Colon (tissue), 2 donors: Measurements from ENCODE around the gene ADSS1.
"Not testable (repeated sequence)": the region's sequence is repeated elsewhere in the genome, so short reads cannot be mapped to it uniquely, and the experiment has no call there.

Source experiments
- FAIRE-seq: peaks from 2 replicates; lab custom pipeline; 2012; peaks lifted over from hg19 to GRCh38; lab: Jason Lieb, UNC
- donor health status: control.
- donor health status: control.

ADSS1 gene

GRCh38 chr14:104717646-104718045 is 6.4 kb upstream of the ADSS1 start:
- FAIRE-seq, result no peak

- FAIRE-seq, result no peak
Measured at GRCh38 chr14:104718147-104718546, 5.9 kb upstream of the ADSS1 start.

- FAIRE-seq, result no peak
Measured at GRCh38 chr14:104718871-104719270, 5.2 kb upstream of the ADSS1 start.

- FAIRE-seq, result no peak
Measured at GRCh38 chr14:104719343-104719742, 4.7 kb upstream of the ADSS1 start.

GRCh38 chr14:104721505-104722431 is 2.3 kb upstream of the ADSS1 start:
- no peak for FAIRE-seq

- FAIRE-seq, result no peak
Measured at GRCh38 chr14:104722938-104723650, 935 bp upstream of the ADSS1 start.

GRCh38 chr14:104724407-104724980 is 465 bp downstream of the ADSS1 start:
- FAIRE-seq, result no peak

- no peak for FAIRE-seq
Measured at GRCh38 chr14:104724981-104725771, 1.1 kb downstream of the ADSS1 start.

- FAIRE-seq, result no peak
Measured at GRCh38 chr14:104725772-104726548, 1.9 kb downstream of the ADSS1 start.

GRCh38 chr14:104726600-104727451 is 2.8 kb downstream of the ADSS1 start:
- no peak for FAIRE-seq

GRCh38 chr14:104728631-104729030 is 4.6 kb downstream of the ADSS1 start:
- no peak for FAIRE-seq

- not testable (repeated sequence) for FAIRE-seq
Measured at GRCh38 chr14:104729176-104729834, 5.3 kb downstream of the ADSS1 start.

GRCh38 chr14:104729835-104730181 is 5.8 kb downstream of the ADSS1 start:
- FAIRE-seq, result no peak

- FAIRE-seq, result no peak
Measured at GRCh38 chr14:104730487-104730886, 6.5 kb downstream of the ADSS1 start.

GRCh38 chr14:104731320-104732294 is 7.6 kb downstream of the ADSS1 start:
- no peak for FAIRE-seq

GRCh38 chr14:104732355-104732804 is 8.4 kb downstream of the ADSS1 start:
- no peak for FAIRE-seq

GRCh38 chr14:104732931-104733681 is 9.1 kb downstream of the ADSS1 start:
- no peak for FAIRE-seq

GRCh38 chr14:104734051-104734587 is 10.1 kb downstream of the ADSS1 start:
- FAIRE-seq, result no peak
